Lower leg skin (tissue), 3 donors: ENCODE results near the gene GOLIM4.

Experiments used
- POLR2A ChIP-seq, 2 donors: fragments of 450-650 bp; IDR thresholded peaks; one replicate each; pipeline ENCODE4 v1.6.1; 2016 to 2017; ENCODE audit warnings: antibody characterized with exemption in 2 of 2, mild to moderate bottlenecking in 1 of 2, moderate library complexity in 1 of 2
- TF ChIP-seq, protein P1 (sequence below), 3 donors: fragments of 450-650 bp; IDR thresholded peaks; one replicate each; pipeline ENCODE4 v1.5.1; 2016; ENCODE audit warnings: antibody characterized with exemption in 3 of 3, mild to moderate bottlenecking in 3 of 3, moderate library complexity in 2 of 3

- TF ChIP-seq POLR2A (IDR thresholded peaks at IDR 0.05) = no peak
- TF ChIP-seq, protein P1, sequence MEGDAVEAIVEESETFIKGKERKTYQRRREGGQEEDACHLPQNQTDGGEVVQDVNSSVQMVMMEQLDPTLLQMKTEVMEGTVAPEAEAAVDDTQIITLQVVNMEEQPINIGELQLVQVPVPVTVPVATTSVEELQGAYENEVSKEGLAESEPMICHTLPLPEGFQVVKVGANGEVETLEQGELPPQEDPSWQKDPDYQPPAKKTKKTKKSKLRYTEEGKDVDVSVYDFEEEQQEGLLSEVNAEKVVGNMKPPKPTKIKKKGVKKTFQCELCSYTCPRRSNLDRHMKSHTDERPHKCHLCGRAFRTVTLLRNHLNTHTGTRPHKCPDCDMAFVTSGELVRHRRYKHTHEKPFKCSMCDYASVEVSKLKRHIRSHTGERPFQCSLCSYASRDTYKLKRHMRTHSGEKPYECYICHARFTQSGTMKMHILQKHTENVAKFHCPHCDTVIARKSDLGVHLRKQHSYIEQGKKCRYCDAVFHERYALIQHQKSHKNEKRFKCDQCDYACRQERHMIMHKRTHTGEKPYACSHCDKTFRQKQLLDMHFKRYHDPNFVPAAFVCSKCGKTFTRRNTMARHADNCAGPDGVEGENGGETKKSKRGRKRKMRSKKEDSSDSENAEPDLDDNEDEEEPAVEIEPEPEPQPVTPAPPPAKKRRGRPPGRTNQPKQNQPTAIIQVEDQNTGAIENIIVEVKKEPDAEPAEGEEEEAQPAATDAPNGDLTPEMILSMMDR (IDR thresholded peaks at IDR 0.05) = no peak
Observed at GRCh38 chr3:168100777-168101492, 5.2 kb upstream of the GOLIM4 start.
